NCI-H2196 (cell line): Measurements from ENCODE around the gene ESAM.
A peak's percentile ranks its signal among the peaks of the same experiment; 100 is the strongest.

Experiments used
- DNase-seq: peaks from one replicate; lab custom pipeline; 2025; ENCODE audit not compliant: unreplicated experiment; lab: John Stamatoyannopoulos, UW

The ESAM gene

DNA sequence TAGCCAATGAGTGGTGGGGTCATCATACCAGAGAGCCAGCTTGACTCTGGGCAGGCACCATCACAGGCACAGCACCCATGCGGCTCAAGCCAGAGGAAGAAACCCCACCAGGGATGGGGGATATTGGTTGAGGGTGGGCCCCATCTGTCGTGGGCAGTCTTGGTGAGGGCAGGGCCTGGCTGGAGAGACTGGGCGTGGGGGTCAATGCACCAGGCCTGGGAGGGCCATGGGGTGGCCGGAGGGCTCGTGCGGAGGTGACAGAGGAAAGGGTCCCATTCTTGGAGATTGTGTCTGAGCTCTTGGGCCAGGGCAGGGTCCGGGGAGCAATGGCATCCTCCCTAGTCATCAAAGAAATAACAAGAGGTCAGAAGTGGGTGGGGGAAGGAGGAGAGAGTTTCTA is 8.5 kb downstream of the ESAM start:
- no peak for DNase-seq

DNA sequence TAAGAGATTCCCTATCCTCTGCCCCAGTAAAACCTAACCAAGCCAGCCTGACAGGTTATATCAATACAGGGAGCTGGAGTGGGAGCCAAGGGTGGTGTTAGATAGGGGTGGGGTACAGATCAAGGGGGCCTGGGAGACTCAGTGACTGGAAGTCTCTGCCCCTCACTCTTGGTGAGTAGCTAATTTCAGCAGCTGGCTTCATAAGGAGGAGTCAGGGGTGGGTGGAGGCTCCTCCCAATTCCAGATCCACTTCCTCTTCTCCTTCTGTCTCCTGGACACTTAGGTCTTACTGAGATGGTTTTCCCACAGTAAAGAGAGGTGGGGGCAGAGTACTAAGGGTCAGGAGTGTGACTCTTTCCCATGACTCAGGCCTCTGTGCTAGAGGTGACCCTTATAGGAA is 8.9 kb downstream of the ESAM start:
- no peak for DNase-seq

- no peak for DNase-seq
Measured at GRCh38 chr11:124752471-124753102, 9.5 kb downstream of the ESAM start.

DNA sequence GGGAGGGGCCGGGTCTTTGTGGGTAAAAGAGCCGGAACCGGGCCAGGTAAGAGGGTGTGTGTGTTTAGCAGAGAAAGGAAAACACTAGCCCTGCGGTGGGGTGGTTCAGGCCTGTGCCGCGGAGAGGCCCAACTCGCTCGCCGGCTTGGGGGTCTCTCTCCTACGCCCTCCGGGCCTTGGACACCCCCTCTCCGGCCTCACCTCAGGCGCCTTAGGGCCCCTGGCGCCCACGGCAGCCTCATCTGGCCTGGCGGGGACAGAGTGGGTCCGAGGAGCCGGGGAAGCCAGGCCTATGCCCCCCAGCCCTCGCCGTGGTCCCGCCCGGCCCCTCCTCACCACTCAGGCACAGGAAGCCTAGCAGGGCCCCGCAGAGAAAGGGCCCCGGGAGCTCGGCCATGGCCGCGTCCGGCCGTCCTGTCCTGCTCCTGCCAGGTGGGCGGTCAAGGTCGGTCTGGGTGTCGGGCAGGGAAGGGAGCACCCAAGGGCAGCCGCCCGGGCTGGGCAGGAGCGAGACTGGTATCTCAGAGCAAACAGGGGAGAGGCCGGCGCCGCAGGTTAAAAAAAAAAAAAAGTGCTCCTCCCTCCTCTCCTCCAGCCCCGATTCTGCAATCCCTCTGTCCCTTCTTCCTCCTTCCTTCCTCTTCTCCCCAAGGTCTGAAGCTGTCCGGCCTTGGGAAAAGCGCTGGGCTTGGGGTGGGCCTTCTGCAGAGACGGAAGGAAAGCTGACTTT is 10.2 kb downstream of the ESAM start, which contains the start of gene VSIG2:
Gene VSIG2 (minus strand): TSS at position 515 of the 730 bp plus-strand sequence. CDS start 118 bp downstream, at position 397.
- DNase-seq = no peak

DNA sequence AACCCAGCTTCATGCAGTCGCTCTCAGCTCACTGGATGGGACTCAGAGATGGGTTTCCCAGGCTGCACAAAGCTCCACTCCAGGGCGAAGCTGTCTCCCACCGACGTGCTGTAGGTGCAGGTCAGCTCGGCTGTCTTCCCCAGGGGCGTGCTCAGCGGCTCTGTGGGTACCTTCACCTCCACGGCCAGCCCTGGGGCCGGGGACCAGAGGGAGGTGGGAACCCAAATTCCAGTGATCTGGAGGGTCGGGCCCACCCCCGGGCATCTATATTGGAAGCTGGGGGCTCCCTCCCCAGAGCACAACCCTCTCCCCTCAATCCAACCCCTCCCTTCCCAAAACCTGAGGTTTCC is 10.7 kb downstream of the ESAM start:
- DNase-seq = no peak

GRCh38 chr11:124749912-124750311 is 12.2 kb downstream of the ESAM start:
- no peak for DNase-seq

DNA sequence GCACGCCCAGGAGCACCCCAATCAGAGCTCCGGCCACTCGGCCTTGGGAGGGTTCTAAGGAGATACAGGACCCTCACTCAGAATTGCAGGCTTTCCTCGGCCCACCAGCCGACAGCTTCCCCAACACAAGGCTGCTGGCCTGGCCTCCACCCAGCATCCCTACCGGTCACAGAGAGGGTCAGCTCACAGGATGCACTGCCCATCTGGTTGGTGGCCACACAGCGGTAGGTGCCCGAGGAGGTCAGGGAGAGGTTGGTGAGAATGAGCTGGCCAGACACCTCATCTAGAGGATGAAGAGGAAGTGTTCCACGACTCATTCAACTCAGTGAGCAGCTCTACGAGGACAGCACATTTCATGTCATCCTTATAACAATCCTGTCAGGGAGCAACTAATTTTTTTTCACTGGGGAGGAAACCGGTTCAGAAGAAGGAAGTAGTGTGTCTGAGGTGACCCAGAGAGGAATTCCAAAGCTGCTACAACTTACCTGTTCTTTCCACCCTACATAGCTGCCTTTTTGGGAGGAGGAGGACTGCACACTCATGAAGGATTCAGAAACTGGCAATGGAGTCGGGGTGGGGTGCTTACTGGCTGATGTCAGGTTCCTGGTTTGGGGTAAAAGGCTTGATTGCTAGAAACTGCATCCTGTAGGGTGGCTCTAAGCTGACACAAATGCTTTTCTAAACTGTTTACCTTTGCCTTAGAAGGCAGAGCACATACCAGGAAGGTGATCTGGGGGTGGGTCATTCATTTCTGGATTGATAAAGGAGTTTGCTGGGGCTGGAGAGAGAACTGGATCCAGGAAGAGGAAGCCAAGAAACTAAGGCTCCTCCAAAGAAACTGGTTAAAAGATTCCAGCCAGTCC is 13.4 kb downstream of the ESAM start:
- no peak for DNase-seq

GRCh38 chr11:124748100-124748418 is 14.0 kb downstream of the ESAM start:
- no peak for DNase-seq

GRCh38 chr11:124747406-124748099 is 14.5 kb downstream of the ESAM start:
- no peak for DNase-seq

- DNase-seq = peak; percentile 78
Measured at GRCh38 chr11:124746621-124747243, 15.4 kb downstream of the ESAM start.

DNA sequence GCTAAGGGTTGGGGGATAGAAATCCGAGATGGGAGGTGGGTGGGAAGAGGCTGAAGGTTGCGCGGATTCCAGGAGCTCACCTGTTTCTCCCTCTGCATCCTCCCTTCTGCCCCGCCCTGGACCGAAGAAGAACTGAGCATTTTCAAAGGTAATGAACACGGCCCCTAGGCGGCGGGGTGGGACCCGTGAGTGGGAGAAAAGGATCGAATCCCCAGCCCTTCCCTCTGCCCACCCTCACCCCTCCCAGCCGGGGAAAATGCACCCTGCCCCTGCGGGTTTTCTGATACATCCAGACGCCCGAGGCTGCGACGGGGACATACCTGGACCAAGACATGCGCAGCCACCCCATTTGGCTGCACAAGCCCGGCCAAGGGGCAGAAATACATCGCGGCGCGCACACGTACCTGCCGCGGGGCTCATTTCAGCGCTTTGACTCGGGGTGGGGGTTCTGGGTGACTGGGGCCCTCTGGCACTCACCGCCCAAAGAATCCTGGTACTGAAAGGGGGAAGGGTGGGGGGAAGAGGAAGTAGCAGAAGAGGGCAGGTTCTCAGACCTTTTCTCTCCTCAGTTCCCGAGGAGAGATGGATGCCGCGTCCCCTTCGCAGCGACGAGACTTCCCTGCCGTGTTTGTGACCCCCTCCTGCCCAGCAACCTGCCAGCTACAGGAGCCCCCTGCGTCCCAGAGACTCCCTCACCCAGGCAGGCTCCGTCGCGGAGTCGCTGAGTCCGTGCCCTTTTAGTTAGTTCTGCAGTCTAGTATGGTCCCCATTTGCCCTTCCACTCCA is 16.1 kb downstream of the ESAM start:
- DNase-seq = no peak

DNA sequence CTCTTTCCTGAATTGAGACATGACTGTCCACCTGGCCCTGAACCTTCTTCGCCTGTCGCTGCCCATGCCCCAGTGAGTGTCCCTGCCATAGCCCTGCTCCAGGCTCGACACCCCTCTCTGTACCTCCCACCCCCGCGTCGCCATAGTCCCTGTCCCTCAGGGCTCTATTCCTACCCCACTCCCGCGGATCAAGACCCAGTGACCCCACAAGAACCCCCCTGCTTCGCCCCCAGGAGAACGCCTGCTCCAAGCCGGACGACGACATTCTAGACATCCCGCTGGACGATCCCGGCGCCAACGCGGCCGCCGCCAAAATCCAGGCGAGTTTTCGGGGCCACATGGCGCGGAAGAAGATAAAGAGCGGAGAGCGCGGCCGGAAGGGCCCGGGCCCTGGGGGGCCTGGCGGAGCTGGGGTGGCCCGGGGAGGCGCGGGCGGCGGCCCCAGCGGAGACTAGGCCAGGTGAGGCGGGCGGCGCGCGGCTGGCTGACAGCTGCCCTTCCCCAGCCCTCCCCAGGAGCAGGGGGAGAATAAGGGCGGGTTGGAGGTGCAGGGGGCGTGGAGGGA is 16.7 kb downstream of the ESAM start:
- no peak for DNase-seq

- no peak for DNase-seq
Measured at GRCh38 chr11:124743050-124743449, 19.0 kb downstream of the ESAM start.

- no peak for DNase-seq
Measured at GRCh38 chr11:124742555-124742954, 19.5 kb downstream of the ESAM start.

DNA sequence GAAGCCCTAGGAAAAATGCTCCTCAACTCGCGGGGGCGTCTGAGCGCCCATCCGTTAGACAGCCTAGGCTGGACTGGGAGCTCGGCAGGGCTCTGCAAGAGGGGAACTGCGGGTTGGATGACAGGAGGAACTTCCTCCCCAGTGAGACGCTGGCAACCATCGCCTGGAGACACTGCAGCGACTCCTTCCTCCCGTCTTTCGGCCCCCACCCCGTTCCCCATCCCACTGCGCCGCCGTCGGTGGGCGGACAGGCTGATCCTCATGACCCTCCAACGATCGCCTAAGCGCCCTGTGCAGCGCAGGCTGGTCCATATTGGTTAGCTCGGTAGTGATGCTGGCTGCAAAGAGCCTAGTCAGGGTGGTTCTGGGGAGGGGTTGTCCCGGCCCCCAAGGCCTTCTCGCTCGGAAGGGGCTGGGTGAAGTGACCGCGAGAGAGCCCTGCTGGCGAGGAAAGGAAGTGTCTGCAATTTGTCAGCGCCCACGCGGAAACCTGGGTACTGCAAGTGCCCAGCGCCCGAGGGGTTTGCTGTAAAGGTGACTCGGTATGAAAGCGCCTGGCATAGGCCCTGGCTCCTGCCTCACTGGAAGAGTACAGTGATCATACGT is 21.7 kb downstream of the ESAM start:
- no peak for DNase-seq

DNA sequence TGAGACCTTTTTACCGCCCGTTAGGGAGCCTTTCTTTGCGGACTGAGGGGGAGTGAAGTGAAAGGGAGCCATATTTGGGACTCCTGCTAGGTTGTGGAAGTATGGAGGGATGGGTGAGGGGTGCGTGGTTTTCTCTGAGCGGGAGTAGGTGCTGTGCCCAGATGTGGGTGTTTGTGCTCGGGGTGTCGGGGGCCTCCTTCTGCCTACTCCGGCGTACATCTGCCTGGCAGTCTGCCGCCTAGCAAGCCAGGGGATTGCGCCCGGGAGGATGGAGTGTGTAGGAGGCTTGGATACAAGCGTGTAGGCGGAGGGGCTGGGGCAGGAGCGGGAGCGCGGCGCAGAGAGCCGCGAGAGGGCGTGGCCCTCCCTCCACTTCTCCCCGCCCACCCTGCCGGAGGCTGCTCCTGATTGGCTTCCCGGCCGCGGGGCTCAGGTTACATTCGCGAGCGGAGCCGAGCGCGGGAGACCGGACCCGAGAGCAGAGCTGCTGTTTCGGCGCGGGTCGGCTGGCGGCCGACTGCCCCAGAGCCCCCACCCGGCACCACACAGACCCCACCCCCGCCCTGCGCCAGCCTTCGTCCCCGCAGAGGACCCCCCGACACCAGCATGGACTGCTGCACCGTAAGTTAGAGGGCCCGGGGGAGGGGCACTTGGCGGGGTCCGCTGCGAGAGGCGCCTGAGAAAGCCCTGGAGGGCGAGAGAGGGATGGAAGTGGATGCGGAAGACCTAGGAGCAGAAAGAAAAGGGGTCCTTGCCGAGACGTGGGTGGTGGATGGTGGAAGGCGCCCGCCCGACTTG is 22.4 kb downstream of the ESAM start, which contains the start of gene NRGN:
Gene NRGN (plus strand): TSS at position 464 of the 798 bp plus-strand sequence. CDS start 143 bp downstream, at position 607.
- DNase-seq = peak; percentile 98

GRCh38 chr11:124738713-124739478 is 23.2 kb downstream of the ESAM start:
- DNase-seq = no peak
